HepG2 (cell line): ENCODE data around the gene ALDH3A1. TPM values are rescaled to one million over a fixed set of nuclear protein-coding genes. Genes with fewer than 3 reads are reported as not detected.

ENCODE experiments used
- ARID5B ChIP-seq: IDR thresholded peaks from 2 replicates; pipeline ENCODE4 v1.4.0; 2020; ENCODE audit warnings: mild to moderate bottlenecking, missing genetic modification reagents
- CSRNP1 ChIP-seq: sonication (generic); formaldehyde crosslinking; IDR thresholded peaks from 2 replicates; pipeline ENCODE4 v1.8.1; 2023; ENCODE audit warnings: mild to moderate bottlenecking, missing genetic modification reagents
- FUBP1 ChIP-seq: sonication (generic); formaldehyde crosslinking; IDR thresholded peaks from 2 replicates; pipeline ENCODE4 v1.5.1; 2020; ENCODE audit warnings: missing genetic modification reagents, mild to moderate bottlenecking, borderline replicate concordance
- GZF1 ChIP-seq: sonication (generic); formaldehyde crosslinking; IDR thresholded peaks from 2 replicates; pipeline ENCODE4 v1.5.1; 2020; ENCODE audit warnings: mild to moderate bottlenecking, missing genetic modification reagents
- MAF1 ChIP-seq: sonication (generic); formaldehyde crosslinking; IDR thresholded peaks from 2 replicates; pipeline ENCODE4 v1.5.0; 2020; ENCODE audit warnings: missing genetic modification reagents, borderline replicate concordance
- NFKBIZ ChIP-seq: IDR thresholded peaks from 2 replicates; pipeline ENCODE4 v1.6.1; 2018; ENCODE audit warnings: missing genetic modification reagents, missing compliant biosample characterization
- PITX1 ChIP-seq: sonication (generic); formaldehyde crosslinking; IDR thresholded peaks from 2 replicates; pipeline ENCODE4 v1.5.1; 2020; ENCODE audit warnings: mild to moderate bottlenecking, missing genetic modification reagents
- RAD51 ChIP-seq: fragments of 450-650 bp; IDR thresholded peaks from 2 replicates; pipeline ENCODE4 v1.6.1; 2016; ENCODE audit warnings: borderline replicate concordance
- SOX6 ChIP-seq, 2 experiments: fragments of 450-650 bp in 1 of 2; sonication (generic) in 1 of 2; formaldehyde crosslinking in 1 of 2; IDR thresholded peaks; 2 replicates each; pipeline versions ENCODE4 v1.4.0 to v1.6.1; 2017 to 2020; ENCODE audit warnings: antibody characterized with exemption in 1 of 2, mild to moderate bottlenecking in 1 of 2, missing genetic modification reagents in 1 of 2
- ZBTB49 ChIP-seq: sonication (generic); formaldehyde crosslinking; IDR thresholded peaks from 2 replicates; pipeline ENCODE4 v1.4.0; 2020; ENCODE audit warnings: missing genetic modification reagents, borderline replicate concordance
- ZNF138 ChIP-seq: sonication (generic); formaldehyde crosslinking; IDR thresholded peaks from 2 replicates; pipeline ENCODE4 v1.5.0; 2020; ENCODE audit warnings: mild to moderate bottlenecking, low read depth, missing genetic modification reagents
- ZNF256 ChIP-seq: sonication (generic); formaldehyde crosslinking; conservative IDR thresholded peaks from 2 replicates; pipeline ENCODE4 v1.4.0; 2020; ENCODE audit warnings: missing genetic modification reagents
- ZNF552 ChIP-seq: sonication (generic); formaldehyde crosslinking; IDR thresholded peaks from 2 replicates; pipeline ENCODE4 v1.9.0; 2022; ENCODE audit warnings: missing genetic modification reagents, mild to moderate bottlenecking, borderline replicate concordance
- ZNF770 ChIP-seq: sonication (generic); formaldehyde crosslinking; IDR thresholded peaks from 2 replicates; pipeline ENCODE4 v1.5.0; 2020; ENCODE audit warnings: mild to moderate bottlenecking, missing genetic modification reagents
- ZUFSP ChIP-seq: sonication (generic); formaldehyde crosslinking; IDR thresholded peaks from 2 replicates; pipeline ENCODE4 v1.9.0; 2021; ENCODE audit warnings: missing genetic modification reagents, mild to moderate bottlenecking, borderline replicate concordance
- polyA plus RNA-seq, 8 experiments: library from polyadenylated mRNA; depleted of rRNA in 3 of 8; stranded (reverse) in 7 of 8; unstranded in 1 of 8; fragments of >200 nt; fragmentation: Illumina TruSeq in 4 of 8; extraction: Trizol in 4 of 8; gene quantifications; 2 replicates each; pipeline versions ENCODE4 v1.2.1 to v1.2.3, GENCODE V29; 2011 to 2016; ENCODE audit warnings: low read depth in 4 of 8, missing spikeins in 1 of 8, mixed read lengths in 1 of 8; ENCODE audit not compliant: insufficient read depth in 1 of 8
- total RNA-seq, 5 experiments: library from RNA; depleted of rRNA; stranded (reverse); fragments of >200 nt; fragmentation: Illumina TruSeq; extraction: Trizol; gene quantifications; 2 replicates each; pipeline ENCODE4 v1.2.3, GENCODE V29; 2016; ENCODE audit warnings: low read depth in 1 of 5

The ALDH3A1 gene
- total and polyA plus RNA-seq, 2 of the 13 experiments (the other 11 are each of a cell fraction or from before 2014, with no cell fraction given) = 0.07 to 0.62 TPM

- TF ChIP-seq ARID5B (CRISPR knock-in tag) (no peak; the same call in 1 of the 2 replicates), MAF1 (CRISPR knock-in tag) (no peak), FUBP1 (CRISPR knock-in tag) (no peak), GZF1 (no peak), CSRNP1 (CRISPR knock-in tag) (no peak), ZBTB49 (0 out of 2 replicates have a peak, but pooled peaks have one; percentile 19), RAD51 (no peak), ZNF138 (CRISPR knock-in tag) (no peak), PITX1 (CRISPR knock-in tag) (0 out of 2 replicates have a peak, but pooled peaks have one; percentile 47), ZUFSP (CRISPR knock-in tag) (no peak), ZNF256 (no peak), ZNF770 (CRISPR knock-in tag) (no peak), NFKBIZ (CRISPR knock-in tag) (no peak), ZNF552 (CRISPR knock-in tag) (no peak), SOX6 (IDR thresholded peaks at IDR 0.05) (no peak), SOX6 (CRISPR knock-in tag; IDR thresholded peaks at IDR 0.05) (no peak)
Measured at GRCh38 chr17:19762515-19762961, 14.4 kb upstream of the ALDH3A1 start (continued).
